Measurements from ENCODE around the gene MRPS30.

DNA sequence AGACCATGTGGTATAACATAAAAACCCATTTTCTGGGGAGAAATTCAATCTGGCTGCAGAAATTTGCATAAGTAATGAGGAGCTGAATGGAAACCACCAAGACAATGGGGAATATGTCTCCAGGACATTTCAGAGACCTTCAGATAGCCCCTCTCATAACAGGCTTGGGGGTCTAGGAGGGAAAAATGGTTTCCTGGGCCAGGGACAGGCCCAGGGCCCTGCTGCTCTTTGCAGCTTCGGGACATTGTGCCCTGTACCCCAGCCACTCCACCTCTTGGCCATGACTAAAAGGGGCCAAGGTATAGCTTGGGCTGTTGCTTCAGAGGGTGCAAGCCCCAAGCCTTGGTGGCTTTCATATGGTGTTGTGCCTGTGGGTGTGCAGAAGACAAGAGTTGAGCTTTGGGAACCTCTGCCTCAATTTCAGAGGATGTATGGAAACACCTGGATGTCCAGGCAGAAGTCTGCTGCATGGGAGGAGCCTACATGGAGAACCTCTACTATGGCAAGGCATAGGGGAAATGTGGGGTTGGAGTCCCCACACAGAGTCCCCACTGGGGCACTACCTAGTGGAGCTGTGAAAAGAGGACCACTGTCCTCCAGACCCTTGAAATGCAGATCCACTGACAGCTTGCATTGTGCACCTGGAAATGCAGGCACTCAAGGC, 30.4 kb downstream of the MRPS30 start:
- TF ChIP-seq, protein P1, sequence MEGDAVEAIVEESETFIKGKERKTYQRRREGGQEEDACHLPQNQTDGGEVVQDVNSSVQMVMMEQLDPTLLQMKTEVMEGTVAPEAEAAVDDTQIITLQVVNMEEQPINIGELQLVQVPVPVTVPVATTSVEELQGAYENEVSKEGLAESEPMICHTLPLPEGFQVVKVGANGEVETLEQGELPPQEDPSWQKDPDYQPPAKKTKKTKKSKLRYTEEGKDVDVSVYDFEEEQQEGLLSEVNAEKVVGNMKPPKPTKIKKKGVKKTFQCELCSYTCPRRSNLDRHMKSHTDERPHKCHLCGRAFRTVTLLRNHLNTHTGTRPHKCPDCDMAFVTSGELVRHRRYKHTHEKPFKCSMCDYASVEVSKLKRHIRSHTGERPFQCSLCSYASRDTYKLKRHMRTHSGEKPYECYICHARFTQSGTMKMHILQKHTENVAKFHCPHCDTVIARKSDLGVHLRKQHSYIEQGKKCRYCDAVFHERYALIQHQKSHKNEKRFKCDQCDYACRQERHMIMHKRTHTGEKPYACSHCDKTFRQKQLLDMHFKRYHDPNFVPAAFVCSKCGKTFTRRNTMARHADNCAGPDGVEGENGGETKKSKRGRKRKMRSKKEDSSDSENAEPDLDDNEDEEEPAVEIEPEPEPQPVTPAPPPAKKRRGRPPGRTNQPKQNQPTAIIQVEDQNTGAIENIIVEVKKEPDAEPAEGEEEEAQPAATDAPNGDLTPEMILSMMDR (IDR thresholded peaks at IDR 0.05), result no peak
- TF ChIP-seq ZFX (IDR thresholded peaks at IDR 0.05; ENCODE audit: borderline replicate concordance), result no peak

All from 22Rv1 (cell line).